ENCODE results near the gene FBXL20. TPM values are rescaled to one million over a fixed set of nuclear protein-coding genes. Genes with fewer than 3 reads are reported as not detected.

FBXL20 gene
- total and polyA plus RNA-seq, 9 of the 15 experiments (the other 6 are each of a cell fraction or from before 2014, with no cell fraction given), result 1.8 to 15.1 (median 5.6) TPM

DNA sequence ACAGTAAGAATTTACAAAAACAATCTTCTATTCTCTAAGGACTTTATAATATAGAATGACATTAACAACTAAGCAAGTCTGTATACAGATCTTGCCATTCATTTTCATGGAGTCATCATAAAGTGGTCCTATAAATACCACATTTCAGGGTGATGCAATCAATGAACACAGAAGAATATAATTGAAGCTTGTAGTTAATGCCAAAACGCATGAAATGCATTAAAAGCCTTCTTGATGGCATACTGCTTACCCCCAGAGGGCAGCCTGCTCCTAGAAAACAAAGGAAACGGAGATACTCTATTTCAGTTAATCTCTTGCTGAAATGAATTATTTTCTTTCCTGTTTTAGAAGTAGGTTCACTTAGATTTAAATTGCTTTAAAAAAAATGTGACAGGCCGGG is 130.5 kb downstream of the FBXL20 start (continued):
- TF ChIP-seq MBD1 (CRISPR knock-in tag; IDR thresholded peaks at IDR 0.05) (no peak), KLF6 (CRISPR knock-in tag; IDR thresholded peaks at IDR 0.05; ENCODE audit: borderline replicate concordance) (no peak), HMG20A (CRISPR knock-in tag; conservative IDR thresholded peaks at IDR 0.05) (no peak), POLR2A (conservative IDR thresholded peaks at IDR 0.05) (no peak), PTTG1 (tag; IDR thresholded peaks at IDR 0.05; ENCODE audit: low read depth) (no peak), ZNF695 (CRISPR knock-in tag; IDR thresholded peaks at IDR 0.05) (no peak), NONO (IDR thresholded peaks at IDR 0.05; ENCODE audit: low read depth in 2 of 2, low read length in 1 of 2) (no peak), NR2C2 (CRISPR knock-in tag; IDR thresholded peaks at IDR 0.05) (no peak), NR2C2 (tag; IDR thresholded peaks at IDR 0.05) (no peak), POLR2B (IDR thresholded peaks at IDR 0.05; ENCODE audit: low read depth, partially characterized antibody) (no peak), ZNF449 (CRISPR knock-in tag; IDR thresholded peaks at IDR 0.05) (no peak), IRF1 (CRISPR knock-in tag; IDR thresholded peaks at IDR 0.05; ENCODE audit: borderline replicate concordance) (no peak), HDAC2 (IDR thresholded peaks at IDR 0.05) (no peak), TAF9B (IDR thresholded peaks at IDR 0.05; ENCODE audit: partially characterized antibody) (no peak), MYC (IDR thresholded peaks at IDR 0.05; ENCODE audit: low read depth, low read length) (no peak), MYC (CRISPR knock-in tag; IDR thresholded peaks at IDR 0.05; ENCODE audit: borderline replicate concordance, low read depth) (no peak)
- TF ChIP-seq, protein P1, sequence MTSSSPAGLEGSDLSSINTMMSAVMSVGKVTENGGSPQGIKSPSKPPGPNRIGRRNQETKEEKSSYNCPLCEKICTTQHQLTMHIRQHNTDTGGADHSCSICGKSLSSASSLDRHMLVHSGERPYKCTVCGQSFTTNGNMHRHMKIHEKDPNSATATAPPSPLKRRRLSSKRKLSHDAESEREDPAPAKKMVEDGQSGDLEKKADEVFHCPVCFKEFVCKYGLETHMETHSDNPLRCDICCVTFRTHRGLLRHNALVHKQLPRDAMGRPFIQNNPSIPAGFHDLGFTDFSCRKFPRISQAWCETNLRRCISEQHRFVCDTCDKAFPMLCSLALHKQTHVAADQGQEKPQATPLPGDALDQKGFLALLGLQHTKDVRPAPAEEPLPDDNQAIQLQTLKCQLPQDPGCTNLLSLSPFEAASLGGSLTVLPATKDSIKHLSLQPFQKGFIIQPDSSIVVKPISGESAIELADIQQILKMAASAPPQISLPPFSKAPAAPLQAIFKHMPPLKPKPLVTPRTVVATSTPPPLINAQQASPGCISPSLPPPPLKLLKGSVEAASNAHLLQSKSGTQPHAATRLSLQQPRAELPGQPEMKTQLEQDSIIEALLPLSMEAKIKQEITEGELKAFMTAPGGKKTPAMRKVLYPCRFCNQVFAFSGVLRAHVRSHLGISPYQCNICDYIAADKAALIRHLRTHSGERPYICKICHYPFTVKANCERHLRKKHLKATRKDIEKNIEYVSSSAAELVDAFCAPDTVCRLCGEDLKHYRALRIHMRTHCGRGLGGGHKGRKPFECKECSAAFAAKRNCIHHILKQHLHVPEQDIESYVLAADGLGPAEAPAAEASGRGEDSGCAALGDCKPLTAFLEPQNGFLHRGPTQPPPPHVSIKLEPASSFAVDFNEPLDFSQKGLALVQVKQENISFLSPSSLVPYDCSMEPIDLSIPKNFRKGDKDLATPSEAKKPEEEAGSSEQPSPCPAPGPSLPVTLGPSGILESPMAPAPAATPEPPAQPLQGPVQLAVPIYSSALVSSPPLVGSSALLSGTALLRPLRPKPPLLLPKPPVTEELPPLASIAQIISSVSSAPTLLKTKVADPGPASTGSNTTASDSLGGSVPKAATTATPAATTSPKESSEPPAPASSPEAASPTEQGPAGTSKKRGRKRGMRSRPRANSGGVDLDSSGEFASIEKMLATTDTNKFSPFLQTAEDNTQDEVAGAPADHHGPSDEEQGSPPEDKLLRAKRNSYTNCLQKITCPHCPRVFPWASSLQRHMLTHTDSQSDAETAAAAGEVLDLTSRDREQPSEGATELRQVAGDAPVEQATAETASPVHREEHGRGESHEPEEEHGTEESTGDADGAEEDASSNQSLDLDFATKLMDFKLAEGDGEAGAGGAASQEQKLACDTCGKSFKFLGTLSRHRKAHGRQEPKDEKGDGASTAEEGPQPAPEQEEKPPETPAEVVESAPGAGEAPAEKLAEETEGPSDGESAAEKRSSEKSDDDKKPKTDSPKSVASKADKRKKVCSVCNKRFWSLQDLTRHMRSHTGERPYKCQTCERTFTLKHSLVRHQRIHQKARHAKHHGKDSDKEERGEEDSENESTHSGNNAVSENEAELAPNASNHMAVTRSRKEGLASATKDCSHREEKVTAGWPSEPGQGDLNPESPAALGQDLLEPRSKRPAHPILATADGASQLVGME (CRISPR knock-in tag; IDR thresholded peaks at IDR 0.05), result no peak
- TF ChIP-seq, protein P2, sequence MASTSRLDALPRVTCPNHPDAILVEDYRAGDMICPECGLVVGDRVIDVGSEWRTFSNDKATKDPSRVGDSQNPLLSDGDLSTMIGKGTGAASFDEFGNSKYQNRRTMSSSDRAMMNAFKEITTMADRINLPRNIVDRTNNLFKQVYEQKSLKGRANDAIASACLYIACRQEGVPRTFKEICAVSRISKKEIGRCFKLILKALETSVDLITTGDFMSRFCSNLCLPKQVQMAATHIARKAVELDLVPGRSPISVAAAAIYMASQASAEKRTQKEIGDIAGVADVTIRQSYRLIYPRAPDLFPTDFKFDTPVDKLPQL (IDR thresholded peaks at IDR 0.05; ENCODE audit: extremely low read depth, insufficient read length), result no peak
